ENCODE data around the gene UBR2. TPM values are rescaled to one million over a fixed set of nuclear protein-coding genes. Genes with fewer than 3 reads are reported as not detected.
A peak's percentile ranks its signal among the peaks of the same experiment; 100 is the strongest.

The UBR2 gene
- total RNA-seq, 2 experiments from 2014 or later, result 27.4 to 27.7 TPM

- Mint-ChIP-seq H3K36me3 (ENCODE audit: low read depth) (peaks cover 73% of the 10 kb centered on the region), H3K27ac (peak overlapping the region; percentile 53), H3K9me3 (no peaks in the 10 kb centered on the region), H3K27me3 (no peaks in the 10 kb centered on the region), H3K4me1 (ENCODE audit: low read depth) (peaks cover 8% of the 10 kb centered on the region), H3K4me3 (no peak overlapping the region)
- ChIA-PET CTCF (no interaction called here), POLR2A (no interaction called here)
- intact Hi-C loops (cut with DNase I, micrococcal nuclease), result no loop called here
- Histone ChIP-seq H3K4me1 (ENCODE audit: insufficient read depth, low read length) (no peaks in the 10 kb centered on the region), H3K27me3 (ENCODE audit: control insufficient read depth in 1 of 2, insufficient read depth in 2 of 2, low read length in 2 of 2) (no peaks in the 10 kb centered on the region), H3K27ac (ENCODE audit: low read depth in 1 of 2, low read length in 2 of 2) (no peak overlapping the region), H3K4me3 (ENCODE audit: low read length) (no peak overlapping the region), H3K9me3 (ENCODE audit: control insufficient read depth in 1 of 2, insufficient read depth in 1 of 2, low read length in 2 of 2) (no peaks in the 10 kb centered on the region), H3K36me3 (ENCODE audit: insufficient read depth, low read length) (peaks cover 54% of the 10 kb centered on the region)
- DNase-seq (no peak), ATAC-seq (ENCODE audit: poor library complexity) (no peak)
- no peak for TF ChIP-seq CTCF (IDR thresholded peaks at IDR 0.05)
Measured at GRCh38 chr6:42628604-42629003, 64.8 kb downstream of the UBR2 start.

GRCh38 chr6:42629845-42630244 lies 66.0 kb downstream of the UBR2 start:
- intact Hi-C loops (cut with DNase I, micrococcal nuclease), result no loop called here
- ATAC-seq (ENCODE audit: poor library complexity) (no peak), DNase-seq (no peak)
- Histone ChIP-seq H3K36me3 (ENCODE audit: insufficient read depth, low read length) (peaks cover 53% of the 10 kb centered on the region), H3K4me3 (ENCODE audit: low read length) (no peak overlapping the region), H3K4me1 (ENCODE audit: insufficient read depth, low read length) (no peaks in the 10 kb centered on the region), H3K27ac (ENCODE audit: low read depth in 1 of 2, low read length in 2 of 2) (no peak overlapping the region), H3K27me3 (ENCODE audit: control insufficient read depth in 1 of 2, insufficient read depth in 2 of 2, low read length in 2 of 2) (no peaks in the 10 kb centered on the region), H3K9me3 (ENCODE audit: control insufficient read depth in 1 of 2, insufficient read depth in 1 of 2, low read length in 2 of 2) (no peaks in the 10 kb centered on the region)
- ChIA-PET CTCF (interaction anchor here (0.7 to 1.3 kb wide), 2 partner anchors 11 to 1465 kb away, joined by 3 read pairs; no protein-coding TSS in a partner anchor), POLR2A (interaction anchor here (0.9 kb wide), 1 partner anchor 96 kb away, joined by 4 read pairs; no protein-coding TSS in a partner anchor)
- Mint-ChIP-seq H3K4me1 (ENCODE audit: low read depth) (peaks cover 8% of the 10 kb centered on the region), H3K36me3 (ENCODE audit: low read depth) (peaks cover 65% of the 10 kb centered on the region), H3K4me3 (no peak overlapping the region), H3K9me3 (no peaks in the 10 kb centered on the region), H3K27ac (peak overlapping the region; percentile 45), H3K27me3 (no peaks in the 10 kb centered on the region)
- TF ChIP-seq CTCF (IDR thresholded peaks at IDR 0.05), result no peak

GRCh38 chr6:42637681-42638080 lies 73.9 kb downstream of the UBR2 start:
- Mint-ChIP-seq H3K4me1 (ENCODE audit: low read depth) (peaks cover 8% of the 10 kb centered on the region), H3K27ac (peak overlapping the region; percentile 70), H3K9me3 (no peaks in the 10 kb centered on the region), H3K4me3 (no peak overlapping the region), H3K27me3 (no peaks in the 10 kb centered on the region), H3K36me3 (ENCODE audit: low read depth) (peaks cover 78% of the 10 kb centered on the region)
- Histone ChIP-seq H3K27ac (ENCODE audit: low read depth in 1 of 2, low read length in 2 of 2) (no peak overlapping the region), H3K27me3 (ENCODE audit: control insufficient read depth in 1 of 2, insufficient read depth in 2 of 2, low read length in 2 of 2) (no peaks in the 10 kb centered on the region), H3K36me3 (ENCODE audit: insufficient read depth, low read length) (peaks cover 84% of the 10 kb centered on the region), H3K4me1 (ENCODE audit: insufficient read depth, low read length) (no peaks in the 10 kb centered on the region), H3K4me3 (ENCODE audit: low read length) (no peak overlapping the region), H3K9me3 (ENCODE audit: control insufficient read depth in 1 of 2, insufficient read depth in 1 of 2, low read length in 2 of 2) (no peaks in the 10 kb centered on the region)
- TF ChIP-seq CTCF (IDR thresholded peaks at IDR 0.05), result no peak
- ChIA-PET CTCF (no interaction called here), POLR2A (no interaction called here)
- no peak for DNase-seq
- ATAC-seq (ENCODE audit: poor library complexity), result no peak
- intact Hi-C loops (cut with DNase I, micrococcal nuclease), result no loop called here

All from CD4-positive, alpha-beta T cell (primary cell).